Measurements from ENCODE around the gene CHTF8.
"Not testable (repeated sequence)": the region's sequence is repeated elsewhere in the genome, so short reads cannot be mapped to it uniquely, and the experiment has no call there.

DNA sequence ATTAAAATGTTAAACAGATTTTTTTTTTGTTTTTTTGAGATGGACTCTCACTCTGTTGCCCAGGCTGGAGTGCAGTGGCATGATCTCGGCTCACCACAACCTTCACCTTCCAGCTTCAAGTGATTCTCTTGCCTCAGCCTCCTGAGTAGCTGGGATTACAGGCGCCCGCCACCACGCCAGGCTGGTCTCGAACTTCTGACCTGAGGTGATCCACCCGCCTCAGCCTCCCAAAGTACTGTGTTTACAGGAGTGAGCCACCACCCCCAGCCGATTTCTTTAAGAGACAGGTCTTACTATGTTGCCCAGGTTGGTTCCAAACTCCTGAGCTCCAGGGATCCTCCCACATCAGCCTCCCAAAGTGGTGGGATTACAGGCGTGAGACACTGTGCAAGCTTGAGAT lies 8.0 kb downstream of the CHTF8 start:
- TF ChIP-seq EZH2 (IDR thresholded peaks at IDR 0.05; ENCODE audit: insufficient read depth, poor library complexity, severe bottlenecking); EZH2phosphoT487 (IDR thresholded peaks at IDR 0.05; ENCODE audit: insufficient read depth, low read depth): not testable (repeated sequence)
